ENCODE measurements around the gene EIF2S2.

The EIF2S2 gene

DNA sequence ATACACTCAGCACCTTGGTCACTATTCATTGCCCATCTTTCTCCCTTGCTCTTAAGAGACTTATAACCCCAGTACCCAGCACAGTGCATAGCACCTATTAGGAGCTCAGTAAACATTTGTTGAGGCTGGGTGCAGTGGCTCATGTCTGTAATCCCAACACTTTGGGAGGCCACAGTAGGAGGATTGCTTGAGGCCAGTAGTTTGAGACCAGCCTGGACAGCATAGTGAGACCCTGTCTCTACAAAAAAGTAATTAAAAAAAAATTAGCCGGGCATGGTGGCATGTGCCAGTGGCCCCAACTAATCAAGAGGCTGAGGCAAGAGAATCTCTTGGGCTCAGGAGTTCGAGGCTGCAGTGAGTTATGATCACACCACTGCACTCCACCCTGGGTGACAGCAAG, 8.2 kb upstream of the EIF2S2 start:
- Histone ChIP-seq H3K27ac (ENCODE audit: extremely low read depth, low read depth, low read length) (no peak overlapping the region), H3K4me3 (ENCODE audit: low read depth, low read length) (no peak overlapping the region), H3K9me3 (ENCODE audit: control insufficient read depth, insufficient read depth, low read depth, low read length) (no peaks in the 10 kb centered on the region), H3K36me3 (ENCODE audit: control insufficient read depth in 2 of 2, insufficient read depth in 1 of 2, low read length in 2 of 2) (no peaks in the 10 kb centered on the region), H3K4me1 (ENCODE audit: control insufficient read depth, insufficient read depth, low read length) (no peaks in the 10 kb centered on the region)
- no peak for TF ChIP-seq ZNF837 (tag by site-specific recombination; IDR thresholded peaks at IDR 0.05)
- TF ChIP-seq ZBTB17 (tag by site-specific recombination; IDR thresholded peaks at IDR 0.05), result no peak
- TF ChIP-seq ZNF768 (tag by site-specific recombination; IDR thresholded peaks at IDR 0.05), result no peak
- no peak for TF ChIP-seq OVOL3 (tag by site-specific recombination; IDR thresholded peaks at IDR 0.05)
- POLR2A ChIA-PET, result interaction anchor here (2.2 kb wide), 1 partner anchor 8 kb away, joined by 11 read pairs; the partner anchor contains the start of gene EIF2S2
- CTCF ChIA-PET, result interaction anchor here (0.5 to 2.9 kb wide), 2 partner anchors 9 to 980 kb away, joined by 3 to 16 read pairs; no protein-coding TSS in a partner anchor

DNA sequence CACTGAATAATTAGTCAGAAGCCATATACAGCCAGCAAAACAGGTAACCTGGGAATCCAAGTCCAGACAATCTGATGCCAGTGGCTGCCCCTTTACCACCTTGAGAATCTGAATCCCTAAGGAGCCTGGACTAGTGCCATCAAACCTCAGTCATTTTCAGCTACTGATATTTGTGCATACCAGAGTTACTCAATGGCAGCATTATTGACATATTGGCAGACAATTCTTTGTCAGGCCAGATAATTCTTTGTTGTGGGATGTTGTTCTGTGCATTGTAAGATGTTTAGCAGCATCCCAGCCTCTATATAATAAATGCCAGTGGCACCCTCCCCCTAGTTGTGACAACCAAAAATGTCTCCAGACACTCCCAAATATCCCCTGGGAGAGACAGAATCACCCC, 3.2 kb upstream of the EIF2S2 start:
- H3K4me3 ChIP-seq (ENCODE audit: low read depth, low read length), result no peak overlapping the region
- POLR2A ChIA-PET, result no interaction called here

DNA sequence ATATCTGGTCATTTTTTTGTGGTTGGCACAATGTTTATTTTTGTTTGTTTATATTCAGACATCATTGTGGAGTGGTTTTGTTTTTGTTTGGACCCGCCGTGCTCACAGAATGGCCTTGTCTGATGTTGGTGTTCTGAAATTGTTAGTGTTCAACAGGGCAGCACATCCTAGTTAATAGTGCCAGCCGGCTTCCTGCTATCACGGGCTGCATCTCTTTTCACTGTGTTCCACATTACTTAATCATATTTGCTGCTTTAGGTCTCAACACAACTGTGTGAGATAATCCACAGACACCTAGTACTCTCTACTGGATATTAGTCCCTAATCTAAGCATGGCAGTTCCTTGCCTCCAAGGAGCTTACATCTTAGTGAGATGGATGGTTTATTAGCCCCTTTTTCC, 2.8 kb upstream of the EIF2S2 start:
- no peak overlapping the region for H3K27ac ChIP-seq (ENCODE audit: extremely low read depth, low read depth, low read length)
- TF ChIP-seq, protein P1, sequence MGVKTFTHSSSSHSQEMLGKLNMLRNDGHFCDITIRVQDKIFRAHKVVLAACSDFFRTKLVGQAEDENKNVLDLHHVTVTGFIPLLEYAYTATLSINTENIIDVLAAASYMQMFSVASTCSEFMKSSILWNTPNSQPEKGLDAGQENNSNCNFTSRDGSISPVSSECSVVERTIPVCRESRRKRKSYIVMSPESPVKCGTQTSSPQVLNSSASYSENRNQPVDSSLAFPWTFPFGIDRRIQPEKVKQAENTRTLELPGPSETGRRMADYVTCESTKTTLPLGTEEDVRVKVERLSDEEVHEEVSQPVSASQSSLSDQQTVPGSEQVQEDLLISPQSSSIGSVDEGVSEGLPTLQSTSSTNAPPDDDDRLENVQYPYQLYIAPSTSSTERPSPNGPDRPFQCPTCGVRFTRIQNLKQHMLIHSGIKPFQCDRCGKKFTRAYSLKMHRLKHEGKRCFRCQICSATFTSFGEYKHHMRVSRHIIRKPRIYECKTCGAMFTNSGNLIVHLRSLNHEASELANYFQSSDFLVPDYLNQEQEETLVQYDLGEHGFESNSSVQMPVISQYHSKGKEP (tag by site-specific recombination; IDR thresholded peaks at IDR 0.05), result no peak
- TF ChIP-seq, protein P2, sequence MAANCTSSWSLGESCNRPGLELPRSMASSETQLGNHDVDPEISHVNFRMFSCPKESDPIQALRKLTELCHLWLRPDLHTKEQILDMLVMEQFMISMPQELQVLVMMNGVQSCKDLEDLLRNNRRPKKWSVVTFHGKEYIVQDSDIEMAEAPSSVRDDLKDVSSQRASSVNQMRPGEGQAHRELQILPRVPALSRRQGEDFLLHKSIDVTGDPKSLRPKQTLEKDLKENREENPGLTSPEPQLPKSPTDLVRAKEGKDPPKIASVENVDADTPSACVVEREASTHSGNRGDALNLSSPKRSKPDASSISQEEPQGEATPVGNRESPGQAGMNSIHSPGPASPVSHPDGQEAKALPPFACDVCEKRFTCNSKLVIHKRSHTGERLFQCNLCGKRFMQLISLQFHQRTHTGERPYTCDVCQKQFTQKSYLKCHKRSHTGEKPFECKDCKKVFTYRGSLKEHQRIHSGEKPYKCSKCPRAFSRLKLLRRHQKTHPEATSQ (tag by site-specific recombination; IDR thresholded peaks at IDR 0.05), result no peak
- TF ChIP-seq ZNF768 (tag by site-specific recombination; IDR thresholded peaks at IDR 0.05) (no peak), IKZF3 (tag by site-specific recombination; IDR thresholded peaks at IDR 0.05) (no peak), ZNF473 (tag by site-specific recombination; IDR thresholded peaks at IDR 0.05) (no peak)
- TF ChIP-seq, protein P3, sequence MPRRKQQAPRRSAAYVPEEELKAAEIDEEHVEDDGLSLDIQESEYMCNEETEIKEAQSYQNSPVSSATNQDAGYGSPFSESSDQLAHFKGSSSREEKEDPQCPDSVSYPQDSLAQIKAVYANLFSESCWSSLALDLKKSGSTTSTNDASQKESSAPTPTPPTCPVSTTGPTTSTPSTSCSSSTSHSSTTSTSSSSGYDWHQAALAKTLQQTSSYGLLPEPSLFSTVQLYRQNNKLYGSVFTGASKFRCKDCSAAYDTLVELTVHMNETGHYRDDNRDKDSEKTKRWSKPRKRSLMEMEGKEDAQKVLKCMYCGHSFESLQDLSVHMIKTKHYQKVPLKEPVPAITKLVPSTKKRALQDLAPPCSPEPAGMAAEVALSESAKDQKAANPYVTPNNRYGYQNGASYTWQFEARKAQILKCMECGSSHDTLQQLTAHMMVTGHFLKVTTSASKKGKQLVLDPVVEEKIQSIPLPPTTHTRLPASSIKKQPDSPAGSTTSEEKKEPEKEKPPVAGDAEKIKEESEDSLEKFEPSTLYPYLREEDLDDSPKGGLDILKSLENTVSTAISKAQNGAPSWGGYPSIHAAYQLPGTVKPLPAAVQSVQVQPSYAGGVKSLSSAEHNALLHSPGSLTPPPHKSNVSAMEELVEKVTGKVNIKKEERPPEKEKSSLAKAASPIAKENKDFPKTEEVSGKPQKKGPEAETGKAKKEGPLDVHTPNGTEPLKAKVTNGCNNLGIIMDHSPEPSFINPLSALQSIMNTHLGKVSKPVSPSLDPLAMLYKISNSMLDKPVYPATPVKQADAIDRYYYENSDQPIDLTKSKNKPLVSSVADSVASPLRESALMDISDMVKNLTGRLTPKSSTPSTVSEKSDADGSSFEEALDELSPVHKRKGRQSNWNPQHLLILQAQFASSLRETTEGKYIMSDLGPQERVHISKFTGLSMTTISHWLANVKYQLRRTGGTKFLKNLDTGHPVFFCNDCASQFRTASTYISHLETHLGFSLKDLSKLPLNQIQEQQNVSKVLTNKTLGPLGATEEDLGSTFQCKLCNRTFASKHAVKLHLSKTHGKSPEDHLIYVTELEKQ (tag by site-specific recombination; IDR thresholded peaks at IDR 0.05; ENCODE audit: borderline replicate concordance), result no peak
- H3K9me3 ChIP-seq (ENCODE audit: control insufficient read depth, insufficient read depth, low read depth, low read length), result no peaks in the 10 kb centered on the region
- H3K4me3 ChIP-seq (ENCODE audit: low read depth, low read length), result no peak overlapping the region
- peaks cover under 1 to 14% of the 10 kb centered on the region in 2 experiments; a peak in 2 of 3 replicates for H3K36me3 ChIP-seq (ENCODE audit: control insufficient read depth in 2 of 2, insufficient read depth in 1 of 2, low read length in 2 of 2)
- no peaks in the 10 kb centered on the region for H3K4me1 ChIP-seq (ENCODE audit: control insufficient read depth, insufficient read depth, low read length)
- ChIA-PET POLR2A (no interaction called here), CTCF (interaction anchor here (0.6 kb wide), 1 partner anchor 43 kb away, joined by 3 read pairs; no protein-coding TSS in a partner anchor)

More for the DNA sequence above, 3.2 kb upstream of the EIF2S2 start:
- Histone ChIP-seq H3K36me3 (ENCODE audit: control insufficient read depth in 2 of 2, insufficient read depth in 1 of 2, low read length in 2 of 2) (peaks cover 0 to 9% of the 10 kb centered on the region in 2 experiments; a peak in 1 of 3 replicates), H3K4me1 (ENCODE audit: control insufficient read depth, insufficient read depth, low read length) (no peaks in the 10 kb centered on the region), H3K9me3 (ENCODE audit: control insufficient read depth, insufficient read depth, low read depth, low read length) (no peaks in the 10 kb centered on the region), H3K27ac (ENCODE audit: extremely low read depth, low read depth, low read length) (no peak overlapping the region)
- TF ChIP-seq ZNF37A (tag by site-specific recombination; IDR thresholded peaks at IDR 0.05) (no peak), ZNF350 (tag by site-specific recombination; IDR thresholded peaks at IDR 0.05) (no peak), ZNF558 (tag by site-specific recombination; IDR thresholded peaks at IDR 0.05) (no peak), GFI1B (tag by site-specific recombination; IDR thresholded peaks at IDR 0.05) (no peak), ZNF596 (tag by site-specific recombination; IDR thresholded peaks at IDR 0.05) (no peak)
- TF ChIP-seq, protein P4, sequence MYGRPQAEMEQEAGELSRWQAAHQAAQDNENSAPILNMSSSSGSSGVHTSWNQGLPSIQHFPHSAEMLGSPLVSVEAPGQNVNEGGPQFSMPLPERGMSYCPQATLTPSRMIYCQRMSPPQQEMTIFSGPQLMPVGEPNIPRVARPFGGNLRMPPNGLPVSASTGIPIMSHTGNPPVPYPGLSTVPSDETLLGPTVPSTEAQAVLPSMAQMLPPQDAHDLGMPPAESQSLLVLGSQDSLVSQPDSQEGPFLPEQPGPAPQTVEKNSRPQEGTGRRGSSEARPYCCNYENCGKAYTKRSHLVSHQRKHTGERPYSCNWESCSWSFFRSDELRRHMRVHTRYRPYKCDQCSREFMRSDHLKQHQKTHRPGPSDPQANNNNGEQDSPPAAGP (tag by site-specific recombination; IDR thresholded peaks at IDR 0.05), result no peak
- TF ChIP-seq, protein P5, sequence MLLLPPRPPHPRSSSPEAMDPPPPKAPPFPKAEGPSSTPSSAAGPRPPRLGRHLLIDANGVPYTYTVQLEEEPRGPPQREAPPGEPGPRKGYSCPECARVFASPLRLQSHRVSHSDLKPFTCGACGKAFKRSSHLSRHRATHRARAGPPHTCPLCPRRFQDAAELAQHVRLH (tag by site-specific recombination; IDR thresholded peaks at IDR 0.05), result no peak
- TF ChIP-seq, protein P3 (tag by site-specific recombination; IDR thresholded peaks at IDR 0.05; ENCODE audit: borderline replicate concordance), result no peak
- CTCF ChIA-PET, result interaction anchor here (0.5 to 0.9 kb wide), 3 partner anchors 20 to 1295 kb away, joined by 3 to 6 read pairs (median 5); no protein-coding TSS in a partner anchor

Data from HEK293 (cell line).